Astrocyte of the spinal cord (primary cell): Measurements from ENCODE around the gene C5.

Experiments used
- DNase-seq: peaks from one replicate; pipeline ENCODE4 v3.0.0; 2011; ENCODE audit warnings: low read depth, low spot score
- H3K4me3 ChIP-seq: 2 replicates; pipeline ENCODE4 v1.5.1; 2011; ENCODE audit warnings: low read depth, mild to moderate bottlenecking, low read length, moderate library complexity
- CTCF ChIP-seq: IDR thresholded peaks from 2 replicates; pipeline ENCODE4 v1.5.1; 2012; ENCODE audit warnings: low read depth, mild to moderate bottlenecking, low read length, inconsistent platforms
- in situ Hi-C: cut with HindIII; loops from 2 replicates; pipeline ENCODE4 v1.10.0; 2017; ENCODE audit warnings: low sequenced_read_pairs

The C5 gene

GRCh38 chr9:120916588-120916987 is 133.5 kb downstream of the C5 start:
- peak; percentile 73 for DNase-seq
- in situ Hi-C loops = no loop called here
- peak; percentile 15 for TF ChIP-seq CTCF
- H3K4me3 ChIP-seq = no peak overlapping the region

- no peak for DNase-seq
- H3K4me3 ChIP-seq = no peak overlapping the region
- in situ Hi-C loops = no loop called here
- TF ChIP-seq CTCF = no peak
These were observed 134.1 kb downstream of the C5 start for GRCh38 chr9:120915854-120916470.

- TF ChIP-seq CTCF = no peak
- DNase-seq = no peak
- in situ Hi-C loops = no loop called here
- H3K4me3 ChIP-seq = no peak overlapping the region
These were observed 135.1 kb downstream of the C5 start for GRCh38 chr9:120914953-120915352.

- in situ Hi-C loops = no loop called here
- DNase-seq = no peak
- TF ChIP-seq CTCF = no peak
- H3K4me3 ChIP-seq = no peak overlapping the region
These were observed 135.7 kb downstream of the C5 start for GRCh38 chr9:120914396-120914795.

GRCh38 chr9:120913647-120914264 is 136.3 kb downstream of the C5 start:
- no peak for TF ChIP-seq CTCF
- no peak overlapping the region for H3K4me3 ChIP-seq
- DNase-seq = no peak
- in situ Hi-C loops = no loop called here

GRCh38 chr9:120912958-120913646 is 137.0 kb downstream of the C5 start:
- in situ Hi-C loops = no loop called here
- no peak overlapping the region for H3K4me3 ChIP-seq
- TF ChIP-seq CTCF = no peak
- no peak for DNase-seq
